ENCODE measurements around the gene FBXO42. TPM values are rescaled to one million over a fixed set of nuclear protein-coding genes. Genes with fewer than 3 reads are reported as not detected.

FBXO42 gene
- total and polyA plus RNA-seq, 2 of the 13 experiments (the other 11 are each of a cell fraction or from before 2014, with no cell fraction given), result 7.6 to 17.5 TPM

DNA sequence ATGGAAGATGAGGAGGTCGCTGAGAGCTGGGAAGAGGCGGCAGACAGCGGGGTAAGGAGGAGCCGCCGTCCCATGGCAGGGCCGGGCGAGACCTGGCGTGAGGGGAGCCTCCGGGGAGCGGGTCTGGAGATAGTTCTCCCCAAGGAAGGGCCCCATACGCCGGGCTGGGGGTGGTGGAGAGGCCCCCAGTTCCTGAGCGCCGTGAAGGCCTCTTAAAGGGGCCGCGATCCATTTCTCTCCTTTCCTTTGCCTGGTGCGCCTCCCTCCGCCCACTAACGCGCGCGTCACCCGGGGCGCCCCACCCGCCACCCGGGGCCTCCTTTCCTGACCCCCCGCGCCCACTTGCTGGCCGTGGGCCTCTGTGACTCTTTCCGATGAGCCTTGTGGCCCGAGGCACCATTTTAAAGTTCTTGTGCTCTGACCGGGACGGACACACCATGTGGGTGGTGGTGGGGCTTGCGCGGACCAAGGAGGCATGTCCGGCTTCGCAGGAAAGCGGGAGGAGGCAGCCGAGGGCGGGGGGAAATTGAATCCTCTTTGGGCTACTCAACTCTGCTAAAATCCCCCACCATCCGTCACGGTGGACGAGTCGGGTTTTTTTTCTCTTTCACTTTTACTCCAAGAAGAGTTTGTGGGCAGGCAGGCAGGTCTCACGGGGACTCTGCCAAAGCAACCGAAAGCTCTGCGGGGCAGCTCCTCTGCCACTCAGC is 15.1 kb upstream of the FBXO42 start (continued):
- TF ChIP-seq, protein P1, sequence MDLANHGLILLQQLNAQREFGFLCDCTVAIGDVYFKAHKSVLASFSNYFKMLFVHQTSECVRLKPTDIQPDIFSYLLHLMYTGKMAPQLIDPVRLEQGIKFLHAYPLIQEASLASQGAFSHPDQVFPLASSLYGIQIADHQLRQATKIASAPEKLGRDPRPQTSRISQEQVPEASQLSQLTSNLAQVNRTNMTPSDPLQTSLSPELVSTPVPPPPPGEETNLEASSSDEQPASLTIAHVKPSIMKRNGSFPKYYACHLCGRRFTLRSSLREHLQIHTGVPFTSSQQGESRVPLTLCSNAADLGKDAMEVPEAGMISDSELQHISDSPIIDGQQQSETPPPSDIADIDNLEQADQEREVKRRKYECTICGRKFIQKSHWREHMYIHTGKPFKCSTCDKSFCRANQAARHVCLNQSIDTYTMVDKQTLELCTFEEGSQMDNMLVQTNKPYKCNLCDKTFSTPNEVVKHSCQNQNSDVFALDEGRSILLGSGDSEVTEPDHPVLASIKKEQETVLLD (CRISPR knock-in tag; IDR thresholded peaks at IDR 0.05; ENCODE audit: low read depth), result no peak
- no peak for TF ChIP-seq NR2F1 (CRISPR knock-in tag; IDR thresholded peaks at IDR 0.05)
- TF ChIP-seq ZNF660 (CRISPR knock-in tag; IDR thresholded peaks at IDR 0.05; ENCODE audit: borderline replicate concordance, low read depth), result no peak
- TF ChIP-seq EHMT2 (IDR thresholded peaks at IDR 0.05; ENCODE audit: borderline replicate concordance, low read depth, low read length), result no peak
- peak; percentile 29; the same call in 1 of the 2 replicates for TF ChIP-seq ZNF430 (CRISPR knock-in tag; IDR thresholded peaks at IDR 0.05)
- TF ChIP-seq NFATC3 (CRISPR knock-in tag; IDR thresholded peaks at IDR 0.05), result no peak
- TF ChIP-seq, protein P2, sequence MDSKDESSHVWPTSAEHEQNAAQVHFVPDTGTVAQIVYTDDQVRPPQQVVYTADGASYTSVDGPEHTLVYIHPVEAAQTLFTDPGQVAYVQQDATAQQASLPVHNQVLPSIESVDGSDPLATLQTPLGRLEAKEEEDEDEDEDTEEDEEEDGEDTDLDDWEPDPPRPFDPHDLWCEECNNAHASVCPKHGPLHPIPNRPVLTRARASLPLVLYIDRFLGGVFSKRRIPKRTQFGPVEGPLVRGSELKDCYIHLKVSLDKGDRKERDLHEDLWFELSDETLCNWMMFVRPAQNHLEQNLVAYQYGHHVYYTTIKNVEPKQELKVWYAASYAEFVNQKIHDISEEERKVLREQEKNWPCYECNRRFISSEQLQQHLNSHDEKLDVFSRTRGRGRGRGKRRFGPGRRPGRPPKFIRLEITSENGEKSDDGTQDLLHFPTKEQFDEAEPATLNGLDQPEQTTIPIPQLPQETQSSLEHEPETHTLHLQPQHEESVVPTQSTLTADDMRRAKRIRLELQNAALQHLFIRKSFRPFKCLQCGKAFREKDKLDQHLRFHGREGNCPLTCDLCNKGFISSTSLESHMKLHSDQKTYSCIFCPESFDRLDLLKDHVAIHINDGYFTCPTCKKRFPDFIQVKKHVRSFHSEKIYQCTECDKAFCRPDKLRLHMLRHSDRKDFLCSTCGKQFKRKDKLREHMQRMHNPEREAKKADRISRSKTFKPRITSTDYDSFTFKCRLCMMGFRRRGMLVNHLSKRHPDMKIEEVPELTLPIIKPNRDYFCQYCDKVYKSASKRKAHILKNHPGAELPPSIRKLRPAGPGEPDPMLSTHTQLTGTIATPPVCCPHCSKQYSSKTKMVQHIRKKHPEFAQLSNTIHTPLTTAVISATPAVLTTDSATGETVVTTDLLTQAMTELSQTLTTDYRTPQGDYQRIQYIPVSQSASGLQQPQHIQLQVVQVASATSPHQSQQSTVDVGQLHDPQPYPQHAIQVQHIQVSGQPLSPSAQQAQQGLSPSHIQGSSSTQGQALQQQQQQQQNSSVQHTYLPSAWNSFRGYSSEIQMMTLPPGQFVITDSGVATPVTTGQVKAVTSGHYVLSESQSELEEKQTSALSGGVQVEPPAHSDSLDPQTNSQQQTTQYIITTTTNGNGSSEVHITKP (CRISPR knock-in tag; IDR thresholded peaks at IDR 0.05; ENCODE audit: low read depth), result no peak; the same call in none of the 2 replicates
- no peak for TF ChIP-seq HIC2 (CRISPR knock-in tag; IDR thresholded peaks at IDR 0.05; ENCODE audit: low read depth)
- TF ChIP-seq, protein P3, sequence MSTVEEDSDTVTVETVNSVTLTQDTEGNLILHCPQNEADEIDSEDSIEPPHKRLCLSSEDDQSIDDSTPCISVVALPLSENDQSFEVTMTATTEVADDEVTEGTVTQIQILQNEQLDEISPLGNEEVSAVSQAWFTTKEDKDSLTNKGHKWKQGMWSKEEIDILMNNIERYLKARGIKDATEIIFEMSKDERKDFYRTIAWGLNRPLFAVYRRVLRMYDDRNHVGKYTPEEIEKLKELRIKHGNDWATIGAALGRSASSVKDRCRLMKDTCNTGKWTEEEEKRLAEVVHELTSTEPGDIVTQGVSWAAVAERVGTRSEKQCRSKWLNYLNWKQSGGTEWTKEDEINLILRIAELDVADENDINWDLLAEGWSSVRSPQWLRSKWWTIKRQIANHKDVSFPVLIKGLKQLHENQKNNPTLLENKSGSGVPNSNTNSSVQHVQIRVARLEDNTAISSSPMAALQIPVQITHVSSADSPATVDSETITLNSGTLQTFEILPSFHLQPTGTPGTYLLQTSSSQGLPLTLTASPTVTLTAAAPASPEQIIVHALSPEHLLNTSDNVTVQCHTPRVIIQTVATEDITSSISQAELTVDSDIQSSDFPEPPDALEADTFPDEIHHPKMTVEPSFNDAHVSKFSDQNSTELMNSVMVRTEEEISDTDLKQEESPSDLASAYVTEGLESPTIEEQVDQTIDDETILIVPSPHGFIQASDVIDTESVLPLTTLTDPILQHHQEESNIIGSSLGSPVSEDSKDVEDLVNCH (CRISPR knock-in tag; IDR thresholded peaks at IDR 0.05), result peak; percentile 45; the same call in 1 of the 2 replicates
- no peak; the same call in 1 of the 2 replicates for TF ChIP-seq GMEB2 (CRISPR knock-in tag; IDR thresholded peaks at IDR 0.05; ENCODE audit: low read depth)
- peak; percentile 86 for TF ChIP-seq BRD4 (CRISPR knock-in tag; IDR thresholded peaks at IDR 0.05)
- TF ChIP-seq ZNF10 (CRISPR knock-in tag; IDR thresholded peaks at IDR 0.05; ENCODE audit: borderline replicate concordance, low read depth), result no peak
- no peak; the same call in 1 of the 2 replicates for TF ChIP-seq GATAD2A (CRISPR knock-in tag; IDR thresholded peaks at IDR 0.05)
- peak; percentile 64 for TF ChIP-seq IKZF4 (CRISPR knock-in tag; IDR thresholded peaks at IDR 0.05; ENCODE audit: borderline replicate concordance, low read depth, not compliant biosample characterization)
- TF ChIP-seq, protein P4, sequence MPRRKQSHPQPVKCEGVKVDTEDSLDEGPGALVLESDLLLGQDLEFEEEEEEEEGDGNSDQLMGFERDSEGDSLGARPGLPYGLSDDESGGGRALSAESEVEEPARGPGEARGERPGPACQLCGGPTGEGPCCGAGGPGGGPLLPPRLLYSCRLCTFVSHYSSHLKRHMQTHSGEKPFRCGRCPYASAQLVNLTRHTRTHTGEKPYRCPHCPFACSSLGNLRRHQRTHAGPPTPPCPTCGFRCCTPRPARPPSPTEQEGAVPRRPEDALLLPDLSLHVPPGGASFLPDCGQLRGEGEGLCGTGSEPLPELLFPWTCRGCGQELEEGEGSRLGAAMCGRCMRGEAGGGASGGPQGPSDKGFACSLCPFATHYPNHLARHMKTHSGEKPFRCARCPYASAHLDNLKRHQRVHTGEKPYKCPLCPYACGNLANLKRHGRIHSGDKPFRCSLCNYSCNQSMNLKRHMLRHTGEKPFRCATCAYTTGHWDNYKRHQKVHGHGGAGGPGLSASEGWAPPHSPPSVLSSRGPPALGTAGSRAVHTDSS (CRISPR knock-in tag; conservative IDR thresholded peaks at IDR 0.05), result no peak
